SK-N-SH treated with all-trans-retinoic acid at 6 μM for 48 hours (cell line): ENCODE results near the gene LAMA3.

Source experiments
- ATAC-seq: fragments of 200-7000 bp; cut with Tn5 transposase; 3 replicates; pipeline ENCODE4 v1.9.1; 2020; ENCODE audit warnings: mild to moderate bottlenecking, moderate library complexity
- BACH2 ChIP-seq: fragments of 250-450 bp; sonication (Bioruptor Pico); IDR thresholded peaks from 2 replicates; pipeline ENCODE4 v1.9.0; 2021; ENCODE audit warnings: mild to moderate bottlenecking, borderline replicate concordance
- CSDC2 ChIP-seq: fragments of 250-450 bp; sonication (Bioruptor Pico); IDR thresholded peaks from 2 replicates; pipeline ENCODE4 v1.5.0; 2020; ENCODE audit warnings: mild to moderate bottlenecking, moderate library complexity
- GLIS3 ChIP-seq: fragments of 250-450 bp; sonication (Bioruptor Pico); IDR thresholded peaks from 2 replicates; pipeline ENCODE4 v1.5.0; 2020; ENCODE audit warnings: mild to moderate bottlenecking, moderate library complexity
- ISL1 ChIP-seq: fragments of 250-450 bp; sonication (Bioruptor Pico); IDR thresholded peaks from 2 replicates; pipeline ENCODE4 v2.1.2; 2022; ENCODE audit warnings: mild to moderate bottlenecking, moderate library complexity
- OSR1 ChIP-seq: fragments of 250-450 bp; sonication (Bioruptor Pico); IDR thresholded peaks from 2 replicates; pipeline ENCODE4 v1.8.0; 2022; ENCODE audit warnings: moderate library complexity, mild to moderate bottlenecking, inconsistent platforms
- PPARA ChIP-seq: fragments of 250-450 bp; sonication (Bioruptor Pico); IDR thresholded peaks from 2 replicates; pipeline ENCODE4 v1.5.0; 2020; ENCODE audit warnings: mild to moderate bottlenecking, borderline replicate concordance
- RARB ChIP-seq: fragments of 250-450 bp; sonication (Bioruptor Pico); IDR thresholded peaks from 2 replicates; pipeline ENCODE4 v1.8.0; 2021; ENCODE audit warnings: mild to moderate bottlenecking, moderate library complexity
- SNAI2 ChIP-seq: fragments of 250-450 bp; sonication (Bioruptor Pico); IDR thresholded peaks from 2 replicates; pipeline ENCODE4 v1.5.0; 2020; ENCODE audit warnings: mild to moderate bottlenecking, moderate library complexity
- TCF4 ChIP-seq: fragments of 250-450 bp; sonication (Bioruptor Pico); IDR thresholded peaks from 2 replicates; pipeline ENCODE4 v1.8.0; 2021; ENCODE audit warnings: mild to moderate bottlenecking, moderate library complexity, borderline replicate concordance
- ZC3H10 ChIP-seq: fragments of 250-450 bp; sonication (Bioruptor Pico); IDR thresholded peaks from 2 replicates; pipeline ENCODE4 v1.5.1; 2021; ENCODE audit warnings: mild to moderate bottlenecking, moderate library complexity
- ZFP3 ChIP-seq: fragments of 250-450 bp; sonication (Bioruptor Pico); IDR thresholded peaks from 2 replicates; pipeline ENCODE4 v1.5.0; 2020; ENCODE audit warnings: mild to moderate bottlenecking, moderate library complexity
- ZFP30 ChIP-seq: fragments of 450-650 bp; formaldehyde crosslinking; IDR thresholded peaks from 2 replicates; pipeline ENCODE4 v1.5.0; 2022; ENCODE audit warnings: mild to moderate bottlenecking, moderate library complexity
- ZNF565 ChIP-seq: fragments of 450-650 bp; formaldehyde crosslinking; conservative IDR thresholded peaks from 2 replicates; pipeline ENCODE4 v1.5.0; 2020; ENCODE audit warnings: low read depth, mild to moderate bottlenecking, moderate library complexity
- ZNF70 ChIP-seq: fragments of 450-650 bp; formaldehyde crosslinking; IDR thresholded peaks from 2 replicates; pipeline ENCODE4 v1.5.0; 2020; ENCODE audit warnings: mild to moderate bottlenecking, moderate library complexity
- ZNF8 ChIP-seq: fragments of 450-650 bp; formaldehyde crosslinking; IDR thresholded peaks from 2 replicates; pipeline ENCODE4 v1.5.0; 2020; ENCODE audit warnings: mild to moderate bottlenecking, moderate library complexity
- TF ChIP-seq, protein P1 (sequence below): fragments of 250-450 bp; sonication (Bioruptor Pico); IDR thresholded peaks from 2 replicates; pipeline ENCODE4 v1.8.0; 2021; ENCODE audit warnings: low read depth, mild to moderate bottlenecking, moderate library complexity, borderline replicate concordance
- TF ChIP-seq, protein P2 (sequence below): fragments of 250-450 bp; sonication (Bioruptor Pico); IDR thresholded peaks from 2 replicates; pipeline ENCODE4 v1.5.1; 2020; ENCODE audit warnings: low read depth, mild to moderate bottlenecking, moderate library complexity
- TF ChIP-seq, protein P3 (sequence below): fragments of 250-450 bp; sonication (Bioruptor Pico); IDR thresholded peaks from 2 replicates; pipeline ENCODE4 v1.5.0; 2020; ENCODE audit warnings: mild to moderate bottlenecking, moderate library complexity
- TF ChIP-seq, protein P4 (sequence below): fragments of 250-450 bp; sonication (Bioruptor Pico); IDR thresholded peaks from 2 replicates; pipeline ENCODE4 v1.8.0; 2020; ENCODE audit warnings: mild to moderate bottlenecking, moderate library complexity, borderline replicate concordance

Gene LAMA3

DNA sequence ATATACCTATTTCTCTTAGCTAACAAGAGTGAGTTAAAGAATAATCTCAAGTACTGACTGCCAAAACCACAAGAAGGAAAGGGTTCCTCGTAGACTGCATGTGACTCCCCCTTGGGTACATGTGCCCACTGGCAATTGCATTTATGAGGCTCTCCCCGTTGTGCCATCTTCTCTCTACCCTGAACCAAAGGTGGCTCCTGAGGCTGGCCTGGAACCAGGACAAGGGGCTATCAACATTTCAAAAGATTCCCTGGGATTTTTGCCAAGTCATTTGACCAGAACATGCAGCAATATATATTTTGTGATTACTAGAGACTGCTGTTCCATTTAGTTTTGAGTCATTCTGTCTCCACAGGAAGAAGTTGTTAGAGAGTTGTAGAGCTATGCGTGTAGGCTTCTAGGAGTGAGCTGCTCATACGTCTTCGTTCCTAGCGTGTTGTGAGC lies 45.8 kb downstream of the LAMA3 start:
- peak; percentile 81 for ATAC-seq
- TF ChIP-seq, protein P1, sequence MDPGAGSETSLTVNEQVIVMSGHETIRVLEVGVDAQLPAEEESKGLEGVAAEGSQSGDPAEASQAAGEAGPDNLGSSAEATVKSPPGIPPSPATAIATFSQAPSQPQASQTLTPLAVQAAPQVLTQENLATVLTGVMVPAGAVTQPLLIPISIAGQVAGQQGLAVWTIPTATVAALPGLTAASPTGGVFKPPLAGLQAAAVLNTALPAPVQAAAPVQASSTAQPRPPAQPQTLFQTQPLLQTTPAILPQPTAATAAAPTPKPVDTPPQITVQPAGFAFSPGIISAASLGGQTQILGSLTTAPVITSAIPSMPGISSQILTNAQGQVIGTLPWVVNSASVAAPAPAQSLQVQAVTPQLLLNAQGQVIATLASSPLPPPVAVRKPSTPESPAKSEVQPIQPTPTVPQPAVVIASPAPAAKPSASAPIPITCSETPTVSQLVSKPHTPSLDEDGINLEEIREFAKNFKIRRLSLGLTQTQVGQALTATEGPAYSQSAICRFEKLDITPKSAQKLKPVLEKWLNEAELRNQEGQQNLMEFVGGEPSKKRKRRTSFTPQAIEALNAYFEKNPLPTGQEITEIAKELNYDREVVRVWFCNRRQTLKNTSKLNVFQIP = no peak
- TF ChIP-seq RARB (CRISPR knock-in tag) = no peak
- no peak for TF ChIP-seq SNAI2 (CRISPR knock-in tag)
- no peak for TF ChIP-seq ZC3H10 (CRISPR knock-in tag)
- TF ChIP-seq ZNF70 (CRISPR knock-in tag) = no peak
- no peak for TF ChIP-seq CSDC2 (CRISPR knock-in tag)
- TF ChIP-seq, protein P2, sequence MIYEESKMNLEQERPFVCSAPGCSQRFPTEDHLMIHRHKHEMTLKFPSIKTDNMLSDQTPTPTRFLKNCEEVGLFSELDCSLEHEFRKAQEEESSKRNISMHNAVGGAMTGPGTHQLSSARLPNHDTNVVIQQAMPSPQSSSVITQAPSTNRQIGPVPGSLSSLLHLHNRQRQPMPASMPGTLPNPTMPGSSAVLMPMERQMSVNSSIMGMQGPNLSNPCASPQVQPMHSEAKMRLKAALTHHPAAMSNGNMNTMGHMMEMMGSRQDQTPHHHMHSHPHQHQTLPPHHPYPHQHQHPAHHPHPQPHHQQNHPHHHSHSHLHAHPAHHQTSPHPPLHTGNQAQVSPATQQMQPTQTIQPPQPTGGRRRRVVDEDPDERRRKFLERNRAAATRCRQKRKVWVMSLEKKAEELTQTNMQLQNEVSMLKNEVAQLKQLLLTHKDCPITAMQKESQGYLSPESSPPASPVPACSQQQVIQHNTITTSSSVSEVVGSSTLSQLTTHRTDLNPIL (CRISPR knock-in tag) = no peak
- TF ChIP-seq ZFP30 (CRISPR knock-in tag) = no peak
- TF ChIP-seq ZNF565 (CRISPR knock-in tag) = no peak
- TF ChIP-seq TCF4 (CRISPR knock-in tag) = no peak
- TF ChIP-seq, protein P3, sequence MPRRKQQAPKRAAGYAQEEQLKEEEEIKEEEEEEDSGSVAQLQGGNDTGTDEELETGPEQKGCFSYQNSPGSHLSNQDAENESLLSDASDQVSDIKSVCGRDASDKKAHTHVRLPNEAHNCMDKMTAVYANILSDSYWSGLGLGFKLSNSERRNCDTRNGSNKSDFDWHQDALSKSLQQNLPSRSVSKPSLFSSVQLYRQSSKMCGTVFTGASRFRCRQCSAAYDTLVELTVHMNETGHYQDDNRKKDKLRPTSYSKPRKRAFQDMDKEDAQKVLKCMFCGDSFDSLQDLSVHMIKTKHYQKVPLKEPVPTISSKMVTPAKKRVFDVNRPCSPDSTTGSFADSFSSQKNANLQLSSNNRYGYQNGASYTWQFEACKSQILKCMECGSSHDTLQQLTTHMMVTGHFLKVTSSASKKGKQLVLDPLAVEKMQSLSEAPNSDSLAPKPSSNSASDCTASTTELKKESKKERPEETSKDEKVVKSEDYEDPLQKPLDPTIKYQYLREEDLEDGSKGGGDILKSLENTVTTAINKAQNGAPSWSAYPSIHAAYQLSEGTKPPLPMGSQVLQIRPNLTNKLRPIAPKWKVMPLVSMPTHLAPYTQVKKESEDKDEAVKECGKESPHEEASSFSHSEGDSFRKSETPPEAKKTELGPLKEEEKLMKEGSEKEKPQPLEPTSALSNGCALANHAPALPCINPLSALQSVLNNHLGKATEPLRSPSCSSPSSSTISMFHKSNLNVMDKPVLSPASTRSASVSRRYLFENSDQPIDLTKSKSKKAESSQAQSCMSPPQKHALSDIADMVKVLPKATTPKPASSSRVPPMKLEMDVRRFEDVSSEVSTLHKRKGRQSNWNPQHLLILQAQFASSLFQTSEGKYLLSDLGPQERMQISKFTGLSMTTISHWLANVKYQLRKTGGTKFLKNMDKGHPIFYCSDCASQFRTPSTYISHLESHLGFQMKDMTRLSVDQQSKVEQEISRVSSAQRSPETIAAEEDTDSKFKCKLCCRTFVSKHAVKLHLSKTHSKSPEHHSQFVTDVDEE (CRISPR knock-in tag) = no peak

DNA sequence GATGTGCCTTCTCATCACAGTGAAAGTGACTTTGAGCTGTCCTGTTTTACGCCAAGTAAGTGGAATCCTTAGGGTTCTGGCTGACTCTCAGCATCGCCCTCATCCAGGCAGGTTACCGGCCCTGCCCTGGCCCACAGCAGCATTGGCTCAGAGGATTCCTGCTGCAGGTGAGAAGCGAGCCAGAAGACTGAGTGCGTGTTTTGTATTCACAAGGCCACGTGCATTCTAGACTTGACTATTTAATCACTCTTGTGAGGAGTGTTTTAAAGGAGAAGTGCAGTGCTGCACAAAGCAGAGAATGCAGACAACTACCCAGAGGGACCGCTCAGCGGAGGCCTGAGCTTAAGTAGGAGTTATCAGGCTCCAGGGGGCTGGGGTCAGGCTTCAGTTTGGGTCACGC lies 48.3 kb downstream of the LAMA3 start:
- TF ChIP-seq BACH2 = no peak
- no peak for TF ChIP-seq PPARA (CRISPR knock-in tag)
- TF ChIP-seq, protein P4, sequence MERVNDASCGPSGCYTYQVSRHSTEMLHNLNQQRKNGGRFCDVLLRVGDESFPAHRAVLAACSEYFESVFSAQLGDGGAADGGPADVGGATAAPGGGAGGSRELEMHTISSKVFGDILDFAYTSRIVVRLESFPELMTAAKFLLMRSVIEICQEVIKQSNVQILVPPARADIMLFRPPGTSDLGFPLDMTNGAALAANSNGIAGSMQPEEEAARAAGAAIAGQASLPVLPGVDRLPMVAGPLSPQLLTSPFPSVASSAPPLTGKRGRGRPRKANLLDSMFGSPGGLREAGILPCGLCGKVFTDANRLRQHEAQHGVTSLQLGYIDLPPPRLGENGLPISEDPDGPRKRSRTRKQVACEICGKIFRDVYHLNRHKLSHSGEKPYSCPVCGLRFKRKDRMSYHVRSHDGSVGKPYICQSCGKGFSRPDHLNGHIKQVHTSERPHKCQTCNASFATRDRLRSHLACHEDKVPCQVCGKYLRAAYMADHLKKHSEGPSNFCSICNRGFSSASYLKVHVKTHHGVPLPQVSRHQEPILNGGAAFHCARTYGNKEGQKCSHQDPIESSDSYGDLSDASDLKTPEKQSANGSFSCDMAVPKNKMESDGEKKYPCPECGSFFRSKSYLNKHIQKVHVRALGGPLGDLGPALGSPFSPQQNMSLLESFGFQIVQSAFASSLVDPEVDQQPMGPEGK (CRISPR knock-in tag) = no peak
- TF ChIP-seq SNAI2 (CRISPR knock-in tag) = no peak
- TF ChIP-seq, protein P2 (CRISPR knock-in tag) = no peak
- no peak for TF ChIP-seq TCF4 (CRISPR knock-in tag)
- no peak for TF ChIP-seq GLIS3
- TF ChIP-seq, protein P3 (CRISPR knock-in tag) = no peak
- TF ChIP-seq, protein P1 = no peak
- no peak for TF ChIP-seq OSR1 (CRISPR knock-in tag)
- TF ChIP-seq RARB (CRISPR knock-in tag) = no peak
- no peak for TF ChIP-seq ZFP30 (CRISPR knock-in tag)
- no peak for TF ChIP-seq CSDC2 (CRISPR knock-in tag)
- TF ChIP-seq ZNF565 (CRISPR knock-in tag) = no peak
- no peak for TF ChIP-seq ISL1
- no peak for TF ChIP-seq ZNF8
- TF ChIP-seq ZNF70 (CRISPR knock-in tag) = no peak
- no peak for TF ChIP-seq ZFP3 (CRISPR knock-in tag)
- no peak for ATAC-seq
